NAMALWA (cell line): Measurements from ENCODE around the gene CYREN.
"Not testable (repeated sequence)": the region's sequence is repeated elsewhere in the genome, so short reads cannot be mapped to it uniquely, and the experiment has no call there.

Experiments used
- DNase-seq: peaks from one replicate; pipeline ENCODE4 v3.0.0-alpha.2; 2015; ENCODE audit warnings: low spot score

The CYREN gene

GRCh38 chr7:135177028-135177696 lies 6.7 kb upstream of the CYREN start:
- no peak for DNase-seq

DNA sequence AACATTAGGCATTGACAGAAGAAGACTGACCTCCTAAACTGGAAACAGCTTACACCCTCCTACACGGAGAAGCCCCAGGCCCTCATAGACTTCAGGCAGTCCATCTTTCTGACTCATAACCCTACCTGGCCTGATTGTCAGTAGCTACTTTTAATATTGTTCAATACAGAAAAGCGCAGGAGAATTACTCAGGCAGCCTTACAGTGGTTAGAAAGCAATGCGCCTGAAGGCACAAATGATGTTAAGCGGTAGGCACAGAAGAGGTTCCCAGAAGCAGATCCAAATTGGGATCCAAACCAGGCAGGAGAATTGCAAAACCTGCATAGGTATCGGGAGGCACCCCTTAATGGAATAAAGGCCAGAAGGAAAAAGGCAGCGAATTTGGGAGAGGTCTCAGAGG lies 5.4 kb upstream of the CYREN start:
- no peak for DNase-seq

DNA sequence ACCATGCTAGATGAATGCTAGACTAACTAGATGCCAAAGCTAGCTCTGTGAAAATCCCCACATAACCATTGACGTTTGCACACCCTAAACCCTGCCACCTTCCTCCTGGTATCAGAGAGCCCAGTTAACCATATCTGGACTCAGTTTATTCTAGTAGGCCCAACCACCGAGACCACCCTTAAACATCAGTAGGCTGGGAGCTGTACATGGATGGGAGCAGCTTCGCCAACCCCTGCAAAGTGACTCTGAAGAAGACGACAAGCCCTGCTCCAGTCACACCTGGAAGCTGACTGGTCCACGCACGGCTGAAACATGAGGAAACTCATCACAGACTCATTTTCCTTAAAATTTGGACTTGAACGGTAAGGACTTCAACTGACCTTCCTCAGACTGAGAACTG lies 4.4 kb upstream of the CYREN start:
- no peak for DNase-seq

- not testable (repeated sequence) for DNase-seq
Measured at GRCh38 chr7:135173916-135174315, 3.4 kb upstream of the CYREN start.

DNA sequence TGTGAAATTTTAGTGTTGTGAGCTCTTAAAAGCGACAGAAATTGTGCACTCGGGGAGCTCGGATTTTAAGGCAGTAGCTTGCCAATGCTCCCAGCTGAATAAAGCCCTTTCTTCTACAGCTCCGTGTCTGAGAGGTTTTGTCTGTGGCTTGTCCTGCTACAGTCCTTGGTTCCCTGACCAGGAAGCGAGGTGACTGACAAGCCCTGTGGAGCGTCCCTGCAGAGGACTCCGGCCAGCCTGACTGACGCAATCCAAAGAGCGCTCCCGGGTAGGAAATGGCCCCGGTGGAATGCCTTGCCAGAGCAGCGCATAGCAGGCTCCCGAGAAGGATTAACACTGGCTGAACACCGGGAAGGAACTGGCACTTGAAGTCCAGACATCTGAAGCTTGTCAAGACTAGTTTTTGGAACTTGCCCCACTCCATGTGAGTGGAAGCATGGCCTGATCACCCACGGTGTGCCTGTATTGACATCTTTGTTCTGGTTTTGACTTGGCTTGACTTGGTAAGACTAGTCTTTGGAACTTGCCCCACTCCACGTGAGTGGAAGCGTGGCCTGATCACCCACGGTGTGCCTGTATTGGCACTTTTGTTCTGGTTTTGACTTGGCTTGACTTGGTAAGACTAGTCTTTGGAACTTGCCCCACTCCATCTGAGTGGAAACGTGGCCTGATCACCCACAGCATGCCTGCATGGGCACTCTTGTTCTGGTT lies 1.2 kb upstream of the CYREN start:
- peak; percentile 21 for DNase-seq

- DNase-seq, result not testable (repeated sequence)
Measured at GRCh38 chr7:135170998-135171481, 533 bp upstream of the CYREN start.

DNA sequence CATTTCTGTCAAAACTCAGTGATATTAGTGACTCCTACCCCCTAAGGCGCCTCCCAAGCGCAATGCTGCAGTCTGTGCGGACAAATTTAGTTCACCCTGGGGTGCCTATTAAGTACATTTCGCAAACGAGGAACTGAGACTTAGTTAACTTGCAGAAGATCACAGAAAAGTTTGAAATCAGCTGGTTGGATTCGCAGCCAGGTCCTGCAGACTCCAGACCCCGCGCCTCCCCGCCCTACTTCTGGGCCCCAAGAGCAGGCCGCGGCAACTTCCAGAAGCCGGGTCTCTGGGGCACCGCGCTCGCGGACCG lies 588 bp downstream of the CYREN start:
- peak; percentile 83 for DNase-seq

DNA sequence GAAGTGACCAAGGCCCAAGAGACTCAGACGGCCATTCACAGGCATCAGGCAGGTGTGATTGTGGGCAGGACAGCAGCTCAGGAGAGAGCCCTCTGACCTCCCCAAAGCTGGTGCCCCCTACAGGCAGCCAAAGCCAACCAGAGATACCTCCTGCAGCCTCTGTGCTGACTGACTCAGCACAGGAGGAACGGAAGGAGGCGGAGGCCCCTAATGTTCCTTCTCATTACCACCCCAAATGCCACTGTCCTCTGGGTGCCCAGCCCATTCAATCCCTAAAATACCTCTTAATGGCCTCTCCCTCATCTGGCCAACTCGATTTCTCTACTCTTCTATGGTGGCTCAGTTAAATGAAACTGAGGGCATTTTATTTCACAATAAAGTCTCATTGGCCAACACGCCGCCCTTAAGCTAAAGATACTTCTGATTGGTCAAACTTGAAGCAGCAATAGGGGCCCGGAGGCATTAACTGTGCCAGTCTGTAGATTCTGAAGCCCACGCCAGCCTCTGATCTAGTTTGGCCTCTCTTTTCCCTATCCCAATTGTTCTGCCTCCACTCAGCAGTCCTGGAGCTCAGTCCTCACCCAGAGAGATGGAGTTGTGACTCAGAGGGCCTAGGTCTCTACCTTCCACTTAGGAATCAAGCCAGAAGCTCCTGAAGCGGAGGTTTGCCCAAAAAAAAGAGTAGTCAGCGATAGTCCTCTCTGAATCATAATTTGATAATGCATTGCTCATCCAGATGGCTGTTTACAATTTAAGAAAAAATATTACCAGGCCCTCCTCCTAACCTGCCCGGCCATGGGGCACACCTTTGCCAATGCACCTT lies 1.2 kb downstream of the CYREN start:
- peak; percentile 80 for DNase-seq

DNA sequence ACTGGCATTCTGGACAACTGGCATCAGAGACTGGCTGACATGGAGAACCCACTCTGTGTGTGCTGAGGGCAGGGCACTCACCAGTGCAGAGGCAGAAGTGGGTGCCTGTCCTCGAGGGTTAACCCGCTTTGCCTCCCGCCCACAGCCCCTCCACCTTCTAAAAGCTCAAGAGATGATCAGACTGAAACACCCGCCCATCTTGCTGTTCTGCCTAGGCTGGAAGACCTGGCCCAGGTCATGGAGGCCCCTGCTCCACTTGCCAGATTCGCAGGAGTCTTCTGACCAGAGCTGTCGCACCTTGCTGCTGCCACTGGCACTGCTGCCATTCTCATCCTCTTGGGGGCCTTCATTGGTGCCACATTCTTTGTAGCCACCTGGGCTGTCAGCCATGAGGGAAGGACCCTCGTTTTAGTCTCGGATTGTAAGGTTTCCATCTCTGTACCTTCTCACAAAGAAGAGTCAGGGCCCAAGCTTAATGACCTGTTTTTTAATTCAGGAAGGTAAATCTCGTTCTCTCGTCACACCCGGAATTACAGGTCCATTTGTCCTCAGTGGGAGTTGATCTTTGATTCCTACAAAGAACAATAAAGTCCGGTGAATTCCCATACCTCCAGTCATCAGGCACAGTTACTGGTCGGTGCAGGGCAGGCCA lies 1.9 kb downstream of the CYREN start:
- no peak for DNase-seq

DNA sequence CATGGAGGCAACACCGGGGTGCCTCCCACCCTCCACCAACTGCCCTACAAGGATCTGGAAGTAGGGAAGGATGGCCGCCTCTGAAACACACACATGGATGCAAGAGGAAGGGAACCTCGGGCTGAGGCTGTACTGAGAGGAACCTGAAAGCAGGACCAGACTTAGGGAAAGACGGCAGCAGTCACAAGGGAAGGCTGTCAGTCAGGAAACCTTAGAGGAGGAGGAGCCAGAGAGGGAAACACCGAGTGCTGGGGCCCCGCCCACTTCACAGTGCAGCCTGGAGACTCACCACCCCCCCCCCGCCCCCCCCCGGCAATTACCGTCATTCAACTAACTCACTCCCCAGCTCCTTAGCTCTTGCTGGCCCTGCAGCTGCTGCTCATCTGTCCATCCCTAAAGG lies 2.5 kb downstream of the CYREN start:
- no peak for DNase-seq

DNA sequence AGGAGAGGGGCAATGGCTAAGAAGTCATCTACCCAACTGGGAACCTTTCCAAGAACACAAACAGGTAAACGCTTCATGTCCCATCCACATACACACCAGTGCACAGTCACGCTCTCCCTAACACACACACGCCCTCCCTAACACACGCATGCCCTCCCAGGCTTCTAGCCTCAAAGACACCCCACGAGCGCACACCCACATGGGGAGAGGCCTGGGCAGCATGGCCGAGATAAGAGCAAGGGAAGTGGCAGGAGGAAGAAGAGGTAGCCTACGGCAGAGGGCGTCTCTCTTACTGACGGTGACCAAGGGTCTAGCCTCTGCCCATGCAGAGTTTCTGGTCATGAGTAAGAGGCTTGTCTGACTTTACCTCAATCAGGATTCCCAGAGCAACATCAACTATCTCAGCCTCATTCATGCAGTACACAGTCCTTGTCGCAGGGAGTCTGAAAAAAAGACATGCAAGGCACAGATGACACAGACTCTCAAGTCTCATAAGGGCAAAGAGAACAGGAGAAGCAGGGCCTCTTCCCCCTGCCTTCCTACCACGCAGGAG lies 3.1 kb downstream of the CYREN start:
- DNase-seq, result no peak

GRCh38 chr7:135166338-135166990 lies 4.0 kb downstream of the CYREN start:
- DNase-seq, result no peak

GRCh38 chr7:135165862-135166261 lies 4.6 kb downstream of the CYREN start:
- no peak for DNase-seq

GRCh38 chr7:135164357-135165061 lies 6.0 kb downstream of the CYREN start:
- DNase-seq, result no peak

- DNase-seq, result no peak
Measured at GRCh38 chr7:135162382-135163001, 8.0 kb downstream of the CYREN start.

GRCh38 chr7:135161669-135162068 lies 8.8 kb downstream of the CYREN start:
- no peak for DNase-seq

DNA sequence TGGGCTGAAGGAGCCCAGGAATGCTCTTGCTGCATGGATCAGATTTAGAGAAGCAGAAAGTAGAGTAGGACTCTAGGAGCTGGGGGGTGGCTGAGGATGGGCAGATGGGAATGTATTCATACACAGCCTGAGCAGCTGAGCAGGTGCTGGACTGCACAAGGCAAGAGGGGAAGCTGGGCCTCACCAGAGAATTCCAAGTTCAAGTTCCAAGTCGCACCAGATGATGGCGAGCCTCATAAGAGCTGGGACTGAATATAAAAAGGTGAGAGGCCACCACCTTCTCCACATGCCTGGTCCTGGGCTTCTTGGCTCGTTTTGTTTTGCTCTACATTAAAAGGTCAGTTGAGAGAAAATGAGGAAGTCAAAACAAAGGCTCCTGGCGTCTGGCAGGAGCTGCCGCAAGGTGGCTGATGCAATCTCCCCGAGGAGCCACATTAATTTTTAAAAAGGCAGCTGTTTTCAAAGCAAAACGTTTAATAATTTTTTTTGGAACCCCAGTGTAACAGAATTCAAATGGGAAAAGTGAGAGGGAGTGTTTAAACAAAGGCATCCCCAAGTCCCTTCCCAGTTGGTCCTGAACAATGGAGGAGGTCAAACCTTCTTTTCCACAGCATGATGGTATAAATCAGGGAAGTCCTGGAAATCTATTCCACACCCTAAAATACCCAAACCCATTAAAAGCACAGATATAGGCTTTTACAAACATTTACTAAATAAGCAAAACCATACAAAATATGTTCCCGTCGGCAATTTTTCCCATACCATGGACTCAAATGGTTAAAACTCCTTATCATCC lies 9.5 kb downstream of the CYREN start:
- peak; percentile 87 for DNase-seq

- peak; percentile 51 for DNase-seq
Measured at GRCh38 chr7:135160098-135160857, 10.2 kb downstream of the CYREN start.
